Astrocyte (in vitro differentiated cells and primary cell): ENCODE results near the gene BRF1. TPM values are rescaled to one million over a fixed set of nuclear protein-coding genes. Genes with fewer than 3 reads are reported as not detected.
A peak's percentile ranks its signal among the peaks of the same experiment; 100 is the strongest.

Experiments used
- DNase-seq: peaks from one replicate; pipeline ENCODE4 v3.0.0-alpha.2; 2010; ENCODE audit warnings: low read depth
- FAIRE-seq: peaks from 2 replicates; lab custom pipeline; 2011; peaks lifted over from hg19 to GRCh38; lab: Jason Lieb, UNC
- H2AFZ ChIP-seq: 2 replicates; pipeline ENCODE4 v1.6.0; 2012; ENCODE audit warnings: low read depth, low read length, inconsistent platforms
- H3K27ac ChIP-seq: 2 replicates; pipeline ENCODE4 v1.5.1; 2011; ENCODE audit warnings: low read depth, low read length, inconsistent platforms
- H3K27me3 ChIP-seq: 2 replicates; pipeline ENCODE4 v1.6.0; 2011; ENCODE audit warnings: low read length, inconsistent platforms; ENCODE audit not compliant: insufficient read depth
- H3K36me3 ChIP-seq: 2 replicates; pipeline ENCODE4 v1.5.1; 2011; ENCODE audit warnings: low read length, inconsistent platforms; ENCODE audit not compliant: insufficient read depth
- H3K4me1 ChIP-seq: 2 replicates; pipeline ENCODE4 v1.5.1; 2011; ENCODE audit warnings: low read length, inconsistent platforms; ENCODE audit not compliant: insufficient read depth
- H3K4me2 ChIP-seq: 2 replicates; pipeline ENCODE4 v1.6.0; 2012; ENCODE audit warnings: low read length, inconsistent platforms
- H3K4me3 ChIP-seq: 2 replicates; pipeline ENCODE4 v1.5.1; 2011; ENCODE audit warnings: low read depth, mild to moderate bottlenecking, low read length, inconsistent platforms; ENCODE audit not compliant: insufficient read depth
- H3K79me2 ChIP-seq: 2 replicates; pipeline ENCODE4 v1.6.0; 2012; ENCODE audit warnings: mild to moderate bottlenecking, low read length, inconsistent platforms; ENCODE audit not compliant: insufficient read depth
- H3K9ac ChIP-seq: 2 replicates; pipeline ENCODE4 v1.6.0; 2012; ENCODE audit warnings: mild to moderate bottlenecking, low read length, inconsistent platforms
- H3K9me3 ChIP-seq: 2 replicates; pipeline ENCODE4 v1.5.1; 2012; ENCODE audit warnings: low read depth, mild to moderate bottlenecking, low read length, inconsistent platforms; ENCODE audit not compliant: insufficient read depth
- H4K20me1 ChIP-seq: 2 replicates; pipeline ENCODE4 v1.6.0; 2012; ENCODE audit warnings: low read length, inconsistent platforms; ENCODE audit not compliant: insufficient read depth
- H3K27ac Mint-ChIP-seq: one replicate; pipeline ENCODE4 v1.8.0; 2021; ENCODE audit warnings: mild to moderate bottlenecking, mixed read lengths; ENCODE audit not compliant: unreplicated experiment
- H3K27me3 Mint-ChIP-seq: one replicate; pipeline ENCODE4 v1.8.0; 2021; ENCODE audit warnings: low read depth, mixed read lengths; ENCODE audit not compliant: unreplicated experiment
- H3K36me3 Mint-ChIP-seq: one replicate; pipeline ENCODE4 v1.8.0; 2021; ENCODE audit warnings: low read depth, mixed read lengths; ENCODE audit not compliant: unreplicated experiment
- H3K4me1 Mint-ChIP-seq: one replicate; pipeline ENCODE4 v1.8.0; 2021; ENCODE audit warnings: low read depth, mixed read lengths; ENCODE audit not compliant: unreplicated experiment
- H3K4me3 Mint-ChIP-seq: one replicate; pipeline ENCODE4 v1.8.0; 2021; ENCODE audit warnings: mild to moderate bottlenecking, moderate library complexity, mixed read lengths; ENCODE audit not compliant: unreplicated experiment
- H3K9me3 Mint-ChIP-seq: one replicate; pipeline ENCODE4 v1.8.0; 2021; ENCODE audit warnings: mild to moderate bottlenecking, mixed read lengths; ENCODE audit not compliant: unreplicated experiment
- CTCF ChIP-seq: IDR thresholded peaks from 2 replicates; pipeline ENCODE4 v1.5.1; 2011; ENCODE audit warnings: low read depth, mild to moderate bottlenecking, inconsistent platforms, low read length, moderate library complexity; ENCODE audit not compliant: insufficient read depth
- EZH2 ChIP-seq: IDR thresholded peaks from 2 replicates; pipeline ENCODE4 v1.6.1; 2012; ENCODE audit warnings: mild to moderate bottlenecking, low read length, inconsistent platforms; ENCODE audit not compliant: insufficient read depth
- total RNA-seq: library from RNA; stranded (reverse); gene quantifications from 2 replicates; pipeline ENCODE4 v1.2.1, GENCODE V29; 2021

Gene BRF1
- total RNA-seq, 1 donor from 2014 or later, result 20.5 TPM

DNA sequence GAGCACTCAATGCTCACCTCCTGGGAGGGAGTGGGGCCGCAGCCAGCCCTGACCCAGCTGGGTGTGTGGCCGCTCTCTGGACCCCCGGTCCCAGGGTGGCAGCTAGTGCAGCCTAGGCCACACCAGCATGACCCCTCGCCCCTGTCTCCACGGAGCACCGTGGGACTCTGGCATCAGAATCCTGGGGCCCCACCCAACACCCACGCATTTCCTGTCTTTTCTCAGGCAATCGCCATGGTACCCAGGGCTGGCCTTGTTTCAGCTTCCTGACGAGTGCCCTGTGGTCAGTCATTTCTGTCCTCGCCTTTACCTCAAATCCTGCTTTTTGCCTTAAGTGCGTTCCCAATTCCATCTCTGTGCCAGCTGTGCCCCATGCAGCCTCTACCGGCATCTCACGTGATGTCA, 29.7 kb upstream of the BRF1 start:
- H4K20me1 ChIP-seq, result peaks cover 92% of the 10 kb centered on the region
- no peak overlapping the region for H3K27ac Mint-ChIP-seq
- H3K9me3 ChIP-seq, result no peaks in the 10 kb centered on the region
- no peak overlapping the region for H3K4me3 Mint-ChIP-seq
- H3K36me3 ChIP-seq, result no peaks in the 10 kb centered on the region
- no peak overlapping the region for H3K4me3 ChIP-seq
- H3K27me3 Mint-ChIP-seq, result no peaks in the 10 kb centered on the region
- H3K79me2 ChIP-seq, result peaks cover 90% of the 10 kb centered on the region
- no peaks in the 10 kb centered on the region for H3K36me3 Mint-ChIP-seq
- no peaks in the 10 kb centered on the region for H3K27me3 ChIP-seq
- H2AFZ ChIP-seq, result no peak overlapping the region
- FAIRE-seq, result no peak
- peak overlapping the region; percentile 3 for H3K9ac ChIP-seq
- TF ChIP-seq EZH2 (no peak), CTCF (no peak)
- H3K4me1 Mint-ChIP-seq, result peaks cover 2% of the 10 kb centered on the region
- peaks cover 6% of the 10 kb centered on the region for H3K4me1 ChIP-seq
- DNase-seq, result peak; percentile 60
- no peak overlapping the region for H3K27ac ChIP-seq
- peak overlapping the region; percentile 66 for H3K4me2 ChIP-seq
- H3K9me3 Mint-ChIP-seq, result no peaks in the 10 kb centered on the region

DNA sequence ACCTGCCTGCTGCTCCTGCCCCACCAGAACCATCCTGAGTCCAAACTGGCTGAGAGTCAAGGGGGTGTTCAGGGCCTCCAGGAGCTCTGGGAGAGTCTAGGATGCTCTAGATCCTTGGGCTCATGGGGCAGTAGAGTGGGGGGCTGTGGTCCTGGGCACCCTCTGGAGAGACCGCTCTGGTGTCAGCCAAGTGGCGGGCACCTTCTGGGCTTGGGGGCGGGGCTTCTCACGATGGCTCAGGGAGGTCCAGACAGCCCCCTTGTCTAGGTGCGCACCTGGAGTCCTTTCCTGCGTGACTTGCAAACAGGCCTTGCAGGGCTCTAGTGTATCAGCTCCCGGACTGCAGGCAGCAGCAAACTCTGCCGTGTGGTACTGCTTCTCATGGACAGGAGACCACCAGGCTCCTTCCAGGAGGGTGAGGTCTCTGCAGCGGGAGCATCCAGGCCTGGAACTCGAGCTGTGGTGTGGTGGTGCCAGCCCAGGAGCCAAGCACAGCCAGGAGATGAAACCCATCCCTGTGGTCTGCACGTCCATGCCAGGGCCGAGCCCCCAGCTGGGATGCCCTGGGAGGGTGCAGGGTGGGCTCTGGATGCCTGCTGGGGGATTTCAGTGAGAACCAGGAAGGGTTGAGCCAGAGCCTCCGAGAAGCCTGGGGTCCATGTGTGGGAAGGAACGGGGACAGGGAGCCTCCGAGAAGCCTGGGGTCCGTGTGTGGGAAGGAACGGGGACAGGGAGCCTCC, 28.8 kb upstream of the BRF1 start:
- FAIRE-seq (no peak), DNase-seq (no peak)
- H3K36me3 Mint-ChIP-seq, result no peaks in the 10 kb centered on the region
- H3K4me3 ChIP-seq, result no peak overlapping the region
- no peaks in the 10 kb centered on the region for H3K9me3 ChIP-seq
- no peak overlapping the region for H3K4me2 ChIP-seq
- peaks cover 92% of the 10 kb centered on the region for H3K79me2 ChIP-seq
- H3K9ac ChIP-seq, result no peak overlapping the region
- no peaks in the 10 kb centered on the region for H3K27me3 ChIP-seq
- no peaks in the 10 kb centered on the region for H3K36me3 ChIP-seq
- H2AFZ ChIP-seq, result no peak overlapping the region
- H3K4me1 ChIP-seq, result peaks cover 7% of the 10 kb centered on the region
- peaks cover 92% of the 10 kb centered on the region for H4K20me1 ChIP-seq
- no peaks in the 10 kb centered on the region for H3K9me3 Mint-ChIP-seq
- H3K27ac ChIP-seq, result no peak overlapping the region
- TF ChIP-seq EZH2 (no peak), CTCF (no peak)
- H3K27ac Mint-ChIP-seq, result no peak overlapping the region
- H3K4me1 Mint-ChIP-seq, result peaks cover 2% of the 10 kb centered on the region
- H3K27me3 Mint-ChIP-seq, result no peaks in the 10 kb centered on the region
- H3K4me3 Mint-ChIP-seq, result no peak overlapping the region
